Loucy (cell line): ENCODE measurements around the gene NNAT.

Source experiments
- H2AFZ ChIP-seq: fragments of 200-600 bp; sonication (generic); 2 replicates; pipeline ENCODE4 v1.6.0; 2016; ENCODE audit warnings: antibody characterized with exemption, mild to moderate bottlenecking, low read length, moderate library complexity
- H3F3A ChIP-seq: fragments of 200-600 bp; 2 replicates; pipeline ENCODE4 v1.6.0; 2016; ENCODE audit warnings: antibody characterized with exemption, low read depth, mild to moderate bottlenecking
- H3K27me3 ChIP-seq: fragments of 200-600 bp; sonication (generic); 2 replicates; pipeline ENCODE4 v1.6.1; 2014; ENCODE audit warnings: low read length, mild to moderate bottlenecking; ENCODE audit not compliant: insufficient read depth, poor library complexity, severe bottlenecking
- H3K36me3 ChIP-seq: fragments of 200-600 bp; sonication (generic); 2 replicates; pipeline ENCODE4 v1.6.1; 2016; ENCODE audit warnings: low read length; ENCODE audit not compliant: insufficient read depth
- H3K4me1 ChIP-seq: fragments of 200-600 bp; sonication (generic); 2 replicates; pipeline ENCODE4 v1.5.1; 2014; ENCODE audit warnings: low read length, mild to moderate bottlenecking; ENCODE audit not compliant: insufficient read depth, poor library complexity, severe bottlenecking
- H3K4me2 ChIP-seq: fragments of 200-600 bp; sonication (generic); 2 replicates; pipeline ENCODE4 v1.6.0; 2014; ENCODE audit warnings: antibody characterized with exemption, low read length, low read depth, mild to moderate bottlenecking; ENCODE audit not compliant: poor library complexity, severe bottlenecking
- H3K4me3 ChIP-seq: fragments of 200-600 bp; sonication (generic); 2 replicates; pipeline ENCODE4 v1.5.1; 2014; ENCODE audit warnings: low read length, mild to moderate bottlenecking, mixed read lengths; ENCODE audit not compliant: poor library complexity, severe bottlenecking
- H3K79me2 ChIP-seq: fragments of 200-600 bp; sonication (generic); 2 replicates; pipeline ENCODE4 v1.6.1; 2014; ENCODE audit warnings: low read length; ENCODE audit not compliant: insufficient read depth
- H3K9ac ChIP-seq: fragments of 200-600 bp; sonication (generic); 2 replicates; pipeline ENCODE4 v1.6.0; 2014; ENCODE audit warnings: mild to moderate bottlenecking, low read depth, low read length, moderate library complexity; ENCODE audit not compliant: poor library complexity, severe bottlenecking
- H3K9me2 ChIP-seq: fragments of 200-600 bp; sonication (generic); replicated peaks from 2 replicates; pipeline ENCODE4 v1.6.1; 2016; ENCODE audit warnings: low read depth, low read length, mixed read lengths
- H3K9me3 ChIP-seq: fragments of 200-600 bp; sonication (generic); 2 replicates; pipeline ENCODE4 v1.6.1; 2014; ENCODE audit warnings: mild to moderate bottlenecking, antibody characterized with exemption, low read length, low read depth; ENCODE audit not compliant: insufficient read depth
- H4K20me1 ChIP-seq: fragments of 200-600 bp; sonication (generic); 2 replicates; pipeline ENCODE4 v1.6.0; 2014; ENCODE audit warnings: antibody characterized with exemption, low read length, mild to moderate bottlenecking; ENCODE audit not compliant: insufficient read depth, poor library complexity, severe bottlenecking
- CTCF ChIP-seq: fragments of 200-600 bp; sonication (generic); conservative IDR thresholded peaks from 2 replicates; pipeline ENCODE4 v1.5.1; 2014; ENCODE audit warnings: mild to moderate bottlenecking, antibody characterized with exemption, low read length
- EZH2phosphoT487 ChIP-seq: fragments of 200-600 bp; IDR thresholded peaks from 2 replicates; pipeline ENCODE4 v1.6.1; 2018; ENCODE audit warnings: antibody characterized with exemption, mild to moderate bottlenecking, moderate library complexity, borderline replicate concordance

Gene NNAT

DNA sequence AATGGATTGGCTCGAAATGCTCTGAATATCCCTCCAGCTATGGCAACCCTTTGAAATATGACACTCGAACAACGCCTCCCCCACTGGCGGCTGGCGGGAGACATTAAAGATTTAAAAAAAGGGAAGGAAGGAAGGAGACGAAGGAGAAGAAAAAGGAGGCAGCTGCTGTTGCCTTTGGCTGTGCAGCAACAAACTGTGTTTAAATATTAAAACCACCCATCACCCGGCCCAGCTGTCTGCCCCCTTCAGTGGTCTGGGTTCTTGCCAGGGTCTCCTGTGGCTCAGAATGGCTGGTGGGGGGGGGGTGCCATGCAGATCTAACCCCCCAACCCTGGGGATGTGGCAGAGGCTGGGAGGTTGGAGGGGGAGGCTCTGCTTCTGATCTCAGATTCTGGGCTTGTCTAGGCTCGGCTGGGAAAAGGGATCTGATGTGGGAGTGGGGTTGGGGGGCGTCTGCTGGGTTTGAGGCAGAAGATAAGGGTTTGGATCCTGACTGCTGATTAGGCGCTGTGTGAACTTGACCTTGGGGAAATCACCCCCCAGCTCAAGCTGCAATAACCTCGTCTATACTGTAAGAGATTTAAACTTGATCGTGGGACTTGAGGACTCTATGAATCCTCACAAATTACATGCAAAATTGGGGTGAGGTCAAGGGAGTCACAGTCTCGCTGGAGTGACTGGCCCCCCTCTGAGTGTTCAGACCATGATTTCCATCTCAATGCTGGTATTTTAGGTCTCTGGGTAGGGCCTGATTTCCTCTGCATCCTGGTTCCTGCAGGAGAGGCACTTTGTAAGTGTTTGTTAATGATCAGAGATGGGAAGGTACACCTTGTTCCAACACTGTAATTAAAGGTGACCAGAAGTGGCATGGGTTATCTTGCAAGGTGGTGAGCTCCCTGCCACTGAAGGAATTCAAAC, 46.9 kb downstream of the NNAT start:
- H3K4me3 ChIP-seq, result peak overlapping the region; percentile 59
- H3K36me3 ChIP-seq, result no peaks in the 10 kb centered on the region
- H3K9me3 ChIP-seq, result no peaks in the 10 kb centered on the region
- TF ChIP-seq CTCF (no peak), EZH2phosphoT487 (no peak)
- H2AFZ ChIP-seq, result peak overlapping the region; percentile 83
- H3K27me3 ChIP-seq, result no peaks in the 10 kb centered on the region
- H4K20me1 ChIP-seq, result no peaks in the 10 kb centered on the region
- peaks cover 12% of the 10 kb centered on the region for H3K4me1 ChIP-seq
- peak overlapping the region; percentile 57 for H3K9ac ChIP-seq
- H3K4me2 ChIP-seq, result peak overlapping the region; percentile 79
- H3K79me2 ChIP-seq, result no peaks in the 10 kb centered on the region
- H3K9me2 ChIP-seq, result no peaks in the 10 kb centered on the region
- no peaks in the 10 kb centered on the region for H3F3A ChIP-seq

DNA sequence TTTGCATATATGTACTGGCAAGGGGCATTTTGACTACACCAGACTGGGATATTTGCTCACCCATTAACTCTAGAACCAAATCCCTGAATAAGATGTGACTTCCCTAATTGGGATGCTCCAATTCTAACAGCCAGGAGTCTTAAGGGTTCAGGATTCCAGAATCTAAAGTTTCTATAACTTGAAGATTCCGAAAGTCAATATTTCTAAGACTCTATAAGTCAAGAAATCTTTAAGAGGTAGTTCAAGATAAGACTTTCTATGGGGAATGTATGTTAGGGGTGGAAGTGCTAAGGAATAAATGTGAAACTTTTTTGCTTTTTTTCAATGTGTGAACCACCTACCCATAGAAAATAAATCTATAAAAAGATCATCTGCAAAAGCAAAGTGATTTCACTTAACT, 49.4 kb downstream of the NNAT start:
- no peak overlapping the region for H2AFZ ChIP-seq
- H3K4me3 ChIP-seq, result no peak overlapping the region
- H3F3A ChIP-seq, result no peaks in the 10 kb centered on the region
- H3K79me2 ChIP-seq, result no peaks in the 10 kb centered on the region
- H3K9me3 ChIP-seq, result no peaks in the 10 kb centered on the region
- H3K9me2 ChIP-seq, result no peaks in the 10 kb centered on the region
- H3K9ac ChIP-seq, result no peak overlapping the region
- H4K20me1 ChIP-seq, result no peaks in the 10 kb centered on the region
- H3K4me2 ChIP-seq, result no peak overlapping the region
- no peaks in the 10 kb centered on the region for H3K27me3 ChIP-seq
- H3K4me1 ChIP-seq, result peaks cover 12% of the 10 kb centered on the region
- no peaks in the 10 kb centered on the region for H3K36me3 ChIP-seq
- TF ChIP-seq EZH2phosphoT487, result no peak
- TF ChIP-seq CTCF, result no peak

GRCh38 chr20:37571033-37571432, 50.0 kb downstream of the NNAT start:
- no peaks in the 10 kb centered on the region for H4K20me1 ChIP-seq
- no peak overlapping the region for H3K4me3 ChIP-seq
- no peaks in the 10 kb centered on the region for H3K9me2 ChIP-seq
- H3K9me3 ChIP-seq, result no peaks in the 10 kb centered on the region
- no peaks in the 10 kb centered on the region for H3K79me2 ChIP-seq
- H3K4me1 ChIP-seq, result peaks cover 12% of the 10 kb centered on the region
- H3K27me3 ChIP-seq, result no peaks in the 10 kb centered on the region
- TF ChIP-seq CTCF (no peak), EZH2phosphoT487 (no peak)
- H3F3A ChIP-seq, result no peaks in the 10 kb centered on the region
- no peak overlapping the region for H2AFZ ChIP-seq
- no peaks in the 10 kb centered on the region for H3K36me3 ChIP-seq
- H3K4me2 ChIP-seq, result no peak overlapping the region
- no peak overlapping the region for H3K9ac ChIP-seq
